GM10266 (cell line): ENCODE measurements around the gene RPS6KA2.

Experiments used
- DNase-seq: peaks from one replicate; pipeline ENCODE4 v3.0.0; 2012; ENCODE audit errors: extremely low spot score
- CTCF ChIP-seq: IDR thresholded peaks from 2 replicates; pipeline ENCODE4 v1.5.1; 2012; ENCODE audit warnings: mild to moderate bottlenecking, low read depth; ENCODE audit not compliant: control insufficient read depth, insufficient read depth; ENCODE audit errors: missing control alignments

The RPS6KA2 gene

GRCh38 chr6:166563200-166563599 is 63.9 kb downstream of the RPS6KA2 start:
- no peak for DNase-seq
- TF ChIP-seq CTCF = no peak

GRCh38 chr6:166562726-166563125 is 64.3 kb downstream of the RPS6KA2 start:
- no peak for DNase-seq
- no peak for TF ChIP-seq CTCF

GRCh38 chr6:166561771-166562359 is 65.2 kb downstream of the RPS6KA2 start:
- DNase-seq = no peak
- TF ChIP-seq CTCF = no peak

- DNase-seq = no peak
Observed at GRCh38 chr6:166560222-166560621, 66.8 kb downstream of the RPS6KA2 start.

GRCh38 chr6:166559662-166560061 is 67.4 kb downstream of the RPS6KA2 start:
- DNase-seq = no peak
- TF ChIP-seq CTCF = no peak

More at GRCh38 chr6:166560222-166560621, 66.8 kb downstream of the RPS6KA2 start:
- no peak for TF ChIP-seq CTCF

GRCh38 chr6:166559211-166559610 is 67.8 kb downstream of the RPS6KA2 start:
- DNase-seq = no peak
- TF ChIP-seq CTCF = no peak

- no peak for TF ChIP-seq CTCF
- no peak for DNase-seq
Observed at GRCh38 chr6:166558156-166559005, 68.7 kb downstream of the RPS6KA2 start.
